ENCODE measurements around the gene TSGA10IP. TPM values are rescaled to one million over a fixed set of nuclear protein-coding genes. Genes with fewer than 3 reads are reported as not detected.

TSGA10IP gene
- not detected in 2 replicates for total RNA-seq (ENCODE audit: low replicate concordance)

DNA sequence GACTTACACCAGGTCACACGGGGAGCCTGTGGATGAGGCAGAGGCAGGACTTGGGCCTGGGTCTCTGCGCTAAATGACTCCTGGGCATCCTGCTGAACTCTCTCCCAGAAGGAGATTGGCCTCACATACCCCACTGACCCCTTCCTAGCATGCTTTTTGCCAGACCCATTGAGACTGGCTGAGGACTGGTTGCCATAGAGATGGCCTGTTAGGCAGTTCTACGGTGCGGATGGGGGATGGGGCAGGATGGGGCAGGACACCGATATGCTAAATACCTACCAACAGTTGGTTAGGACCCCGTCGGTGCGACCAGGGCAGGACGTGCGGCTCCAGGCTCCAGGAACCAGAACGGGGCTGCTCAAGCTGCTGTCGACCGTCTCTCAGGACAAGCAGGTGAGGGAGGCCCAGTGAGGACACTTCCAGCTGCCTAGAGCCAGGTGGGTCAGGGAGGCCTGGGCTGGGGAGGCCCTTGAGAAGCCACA, at the start of gene TSGA10IP:
Gene TSGA10IP, plus strand, starts transcription at position 51 of the 482 bp plus-strand sequence. Its CDS starts 196 bp downstream, at position 247.
- TF ChIP-seq, protein P1, sequence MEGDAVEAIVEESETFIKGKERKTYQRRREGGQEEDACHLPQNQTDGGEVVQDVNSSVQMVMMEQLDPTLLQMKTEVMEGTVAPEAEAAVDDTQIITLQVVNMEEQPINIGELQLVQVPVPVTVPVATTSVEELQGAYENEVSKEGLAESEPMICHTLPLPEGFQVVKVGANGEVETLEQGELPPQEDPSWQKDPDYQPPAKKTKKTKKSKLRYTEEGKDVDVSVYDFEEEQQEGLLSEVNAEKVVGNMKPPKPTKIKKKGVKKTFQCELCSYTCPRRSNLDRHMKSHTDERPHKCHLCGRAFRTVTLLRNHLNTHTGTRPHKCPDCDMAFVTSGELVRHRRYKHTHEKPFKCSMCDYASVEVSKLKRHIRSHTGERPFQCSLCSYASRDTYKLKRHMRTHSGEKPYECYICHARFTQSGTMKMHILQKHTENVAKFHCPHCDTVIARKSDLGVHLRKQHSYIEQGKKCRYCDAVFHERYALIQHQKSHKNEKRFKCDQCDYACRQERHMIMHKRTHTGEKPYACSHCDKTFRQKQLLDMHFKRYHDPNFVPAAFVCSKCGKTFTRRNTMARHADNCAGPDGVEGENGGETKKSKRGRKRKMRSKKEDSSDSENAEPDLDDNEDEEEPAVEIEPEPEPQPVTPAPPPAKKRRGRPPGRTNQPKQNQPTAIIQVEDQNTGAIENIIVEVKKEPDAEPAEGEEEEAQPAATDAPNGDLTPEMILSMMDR (IDR thresholded peaks at IDR 0.05; ENCODE audit: insufficient read depth, low read length), result no peak
- no peak within 1 kb of the TSS for H3K4me3 ChIP-seq (ENCODE audit: low read depth, low read length)
- DNase-seq (ENCODE audit: low read depth), result no peak

- TF ChIP-seq, protein P1 (IDR thresholded peaks at IDR 0.05; ENCODE audit: insufficient read depth, low read length), result no peak
- DNase-seq (ENCODE audit: low read depth), result no peak
- H3K4me3 ChIP-seq (ENCODE audit: low read depth, low read length), result no peak overlapping the region
These were observed 49.7 kb upstream of the TSGA10IP start for GRCh38 chr11:65895482-65895981.

- H3K4me3 ChIP-seq (ENCODE audit: low read depth, low read length), result peak overlapping the region; percentile 14
- TF ChIP-seq, protein P1 (IDR thresholded peaks at IDR 0.05; ENCODE audit: insufficient read depth, low read length), result no peak
- DNase-seq (ENCODE audit: low read depth), result no peak
These were observed 49.0 kb upstream of the TSGA10IP start for GRCh38 chr11:65896034-65896999.

GRCh38 chr11:65897020-65897471, 48.2 kb upstream of the TSGA10IP start:
- TF ChIP-seq, protein P1 (IDR thresholded peaks at IDR 0.05; ENCODE audit: insufficient read depth, low read length), result no peak
- peak; percentile 49 for DNase-seq (ENCODE audit: low read depth)
- H3K4me3 ChIP-seq (ENCODE audit: low read depth, low read length), result peak overlapping the region; percentile 14

- peak overlapping the region; percentile 87 for H3K4me3 ChIP-seq (ENCODE audit: low read depth, low read length)
- TF ChIP-seq, protein P1 (IDR thresholded peaks at IDR 0.05; ENCODE audit: insufficient read depth, low read length), result no peak
- DNase-seq (ENCODE audit: low read depth), result peak; percentile 58
These were observed 46.5 kb upstream of the TSGA10IP start for GRCh38 chr11:65898656-65899355.

DNA sequence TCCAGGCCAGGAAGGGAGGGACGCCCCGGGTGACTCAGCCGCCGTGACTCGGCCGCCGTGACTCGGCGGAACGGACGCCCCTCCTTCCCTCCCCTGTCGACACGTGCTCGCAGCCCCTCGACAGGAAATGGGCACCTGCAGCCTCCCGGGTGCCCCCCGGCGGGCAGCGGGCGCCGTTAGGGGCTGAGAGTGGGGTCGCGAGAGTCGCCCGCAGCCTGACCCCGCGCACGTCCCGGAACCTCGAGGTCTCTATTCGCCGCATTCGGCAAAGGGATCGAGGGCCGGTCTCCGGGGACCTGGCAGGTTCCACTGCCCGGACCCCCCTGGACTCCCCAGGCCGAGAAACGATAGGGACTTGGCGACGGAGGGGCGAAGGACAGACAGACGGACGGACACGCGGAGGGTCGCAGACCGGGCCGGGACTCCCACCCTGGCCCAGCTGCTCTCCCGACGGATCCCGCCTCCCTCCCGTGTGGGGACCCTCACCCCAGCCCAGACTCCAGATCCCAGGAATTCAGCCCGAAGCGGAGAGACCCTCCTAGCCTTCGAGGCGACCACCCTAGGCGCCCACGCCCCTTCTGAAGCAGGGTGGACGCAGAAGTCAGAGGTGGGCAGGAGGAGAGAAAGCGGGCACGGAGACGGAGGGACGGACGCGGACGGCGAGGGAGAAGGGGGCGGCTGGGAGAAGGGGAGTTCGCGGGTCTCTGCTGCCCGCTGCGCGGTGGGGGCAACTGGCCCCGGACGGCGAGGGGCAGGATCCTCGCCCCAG, 45.7 kb upstream of the TSGA10IP start:
- H3K4me3 ChIP-seq (ENCODE audit: low read depth, low read length), result peak overlapping the region; percentile 87
- TF ChIP-seq, protein P1 (IDR thresholded peaks at IDR 0.05; ENCODE audit: insufficient read depth, low read length), result no peak
- DNase-seq (ENCODE audit: low read depth), result peak; percentile 65

Data from fibroblast of the aortic adventitia (primary cell).